Activated CD8-positive, alpha-beta T cell treated with anti-CD3 and anti-CD28 coated beads for 36 hours (primary cell): ENCODE data around the gene TGFB1. TPM values are rescaled to one million over a fixed set of nuclear protein-coding genes. Genes with fewer than 3 reads are reported as not detected.

Experiments
- ATAC-seq: fragments of 200-7000 bp; cut with Tn5 transposase; one replicate; pipeline ENCODE4 v1.10.0; 2021; ENCODE audit warnings: mild to moderate bottlenecking, moderate library complexity
- CTCF ChIA-PET: fragments of 350-600 bp; sonication (Branson Sonifier 250); formaldehyde crosslinking; loops from one replicate; lab custom pipeline; 2021; ENCODE audit warnings: antibody characterized with exemption; lab: Charles Lee
- POLR2A ChIA-PET: fragments of 350-600 bp; sonication (Branson Sonifier 250); formaldehyde crosslinking; loops from one replicate; lab custom pipeline; 2021; ENCODE audit warnings: antibody characterized with exemption; lab: Charles Lee
- DNase-seq: peaks from one replicate; pipeline ENCODE4 v3.0.0-alpha.2; 2020
- H3K27ac Mint-ChIP-seq: one replicate; pipeline ENCODE4 v1.8.0; 2021; ENCODE audit warnings: mild to moderate bottlenecking, mixed read lengths
- H3K27me3 Mint-ChIP-seq: one replicate; pipeline ENCODE4 v1.8.0; 2021; ENCODE audit warnings: mixed read lengths
- H3K36me3 Mint-ChIP-seq: one replicate; pipeline ENCODE4 v1.8.0; 2021; ENCODE audit warnings: low read depth, mixed read lengths
- H3K4me1 Mint-ChIP-seq: one replicate; pipeline ENCODE4 v1.8.0; 2021; ENCODE audit warnings: low read depth, mixed read lengths
- H3K4me3 Mint-ChIP-seq: one replicate; pipeline ENCODE4 v1.8.0; 2021; ENCODE audit warnings: mild to moderate bottlenecking, moderate library complexity, mixed read lengths
- H3K9me3 Mint-ChIP-seq: one replicate; pipeline ENCODE4 v1.8.0; 2021; ENCODE audit warnings: mixed read lengths
- intact Hi-C: fragments of 100-400 bp; cut with micrococcal nuclease; formaldehyde crosslinking; loops from one replicate; pipeline ENCODE4 v1.10.0; 2022
- total RNA-seq, 2 experiments: library from RNA; stranded (reverse); gene quantifications; one replicate each; pipeline ENCODE4 v1.2.3, GENCODE V29; 2021
- TF ChIP-seq, protein P1 (sequence below): fragments of 200-600 bp; IDR thresholded peaks from one replicate; pipeline ENCODE4 v1.8.0; 2022; ENCODE audit warnings: antibody characterized with exemption, mild to moderate bottlenecking

Gene TGFB1
- total RNA-seq, 2 experiments from 2014 or later = 112 to 123 TPM

DNA sequence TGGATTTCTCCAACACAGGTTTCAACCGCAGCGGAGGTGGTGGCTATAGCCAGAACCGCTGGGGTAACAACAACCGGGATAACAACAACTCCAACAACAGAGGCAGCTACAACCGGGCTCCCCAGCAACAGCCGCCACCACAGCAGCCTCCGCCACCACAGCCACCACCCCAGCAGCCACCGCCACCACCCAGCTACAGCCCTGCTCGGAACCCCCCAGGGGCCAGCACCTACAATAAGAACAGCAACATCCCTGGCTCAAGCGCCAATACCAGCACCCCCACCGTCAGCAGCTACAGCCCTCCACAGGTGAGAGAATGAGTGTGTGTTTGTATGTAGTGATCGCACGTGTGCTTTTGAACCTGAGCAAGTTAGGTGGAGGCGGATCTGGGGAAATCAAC lies 49.8 kb downstream of the TGFB1 start:
- H3K9me3 Mint-ChIP-seq = no peaks in the 10 kb centered on the region
- peak overlapping the region; percentile 83 for H3K27ac Mint-ChIP-seq
- H3K4me1 Mint-ChIP-seq = peaks cover 93% of the 10 kb centered on the region
- H3K36me3 Mint-ChIP-seq = peaks cover 74% of the 10 kb centered on the region
- DNase-seq (peak; percentile 14), ATAC-seq (no peak)
- intact Hi-C loops = no loop called here
- H3K27me3 Mint-ChIP-seq = no peaks in the 10 kb centered on the region
- ChIA-PET POLR2A (interaction anchor here (1.8 to 14.9 kb wide), 2 partner anchors 33 to 40 kb away, joined by 5 to 179 read pairs; partner anchors contain the start of gene HNRNPUL1), CTCF (interaction anchor here (1.7 to 4.6 kb wide), 2 partner anchors 40 to 99 kb away, joined by 10 to 33 read pairs; partner anchors contain the start of gene HNRNPUL1)
- no peak overlapping the region for H3K4me3 Mint-ChIP-seq
- TF ChIP-seq, protein P1, sequence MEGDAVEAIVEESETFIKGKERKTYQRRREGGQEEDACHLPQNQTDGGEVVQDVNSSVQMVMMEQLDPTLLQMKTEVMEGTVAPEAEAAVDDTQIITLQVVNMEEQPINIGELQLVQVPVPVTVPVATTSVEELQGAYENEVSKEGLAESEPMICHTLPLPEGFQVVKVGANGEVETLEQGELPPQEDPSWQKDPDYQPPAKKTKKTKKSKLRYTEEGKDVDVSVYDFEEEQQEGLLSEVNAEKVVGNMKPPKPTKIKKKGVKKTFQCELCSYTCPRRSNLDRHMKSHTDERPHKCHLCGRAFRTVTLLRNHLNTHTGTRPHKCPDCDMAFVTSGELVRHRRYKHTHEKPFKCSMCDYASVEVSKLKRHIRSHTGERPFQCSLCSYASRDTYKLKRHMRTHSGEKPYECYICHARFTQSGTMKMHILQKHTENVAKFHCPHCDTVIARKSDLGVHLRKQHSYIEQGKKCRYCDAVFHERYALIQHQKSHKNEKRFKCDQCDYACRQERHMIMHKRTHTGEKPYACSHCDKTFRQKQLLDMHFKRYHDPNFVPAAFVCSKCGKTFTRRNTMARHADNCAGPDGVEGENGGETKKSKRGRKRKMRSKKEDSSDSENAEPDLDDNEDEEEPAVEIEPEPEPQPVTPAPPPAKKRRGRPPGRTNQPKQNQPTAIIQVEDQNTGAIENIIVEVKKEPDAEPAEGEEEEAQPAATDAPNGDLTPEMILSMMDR = no peak

- intact Hi-C loops = no loop called here
- no peaks in the 10 kb centered on the region for H3K9me3 Mint-ChIP-seq
- DNase-seq (peak; percentile 93), ATAC-seq (peak; percentile 88)
- peaks cover 79% of the 10 kb centered on the region for H3K36me3 Mint-ChIP-seq
- no peaks in the 10 kb centered on the region for H3K27me3 Mint-ChIP-seq
- ChIA-PET CTCF (interaction anchor here (0.9 to 4.6 kb wide), 4 partner anchors 18 to 294 kb away, joined by 3 to 33 read pairs (median 4); partner anchors contain the start of gene HNRNPUL1), POLR2A (interaction anchor here (1.2 to 14.9 kb wide), 5 partner anchors 26 to 61 kb away, joined by 3 to 179 read pairs (median 5); partner anchors contain the start of genes B9D2 and HNRNPUL1)
- TF ChIP-seq, protein P1 = no peak
- H3K4me1 Mint-ChIP-seq = peaks cover 93% of the 10 kb centered on the region
- peak overlapping the region; percentile 98 for H3K27ac Mint-ChIP-seq
- H3K4me3 Mint-ChIP-seq = peak overlapping the region; percentile 52
Measured at GRCh38 chr19:41302624-41303351, 50.9 kb downstream of the TGFB1 start.

GRCh38 chr19:41300555-41300954 lies 53.2 kb downstream of the TGFB1 start:
- ChIA-PET CTCF (interaction anchor here (0.7 to 4.6 kb wide), 8 partner anchors 7 to 858 kb away, joined by 3 to 33 read pairs (median 4); partner anchors contain the start of genes B9D2 and HNRNPUL1), POLR2A (interaction anchor here (1.5 to 14.9 kb wide), 3 partner anchors 15 to 36 kb away, joined by 3 to 179 read pairs (median 6); partner anchors contain the start of gene HNRNPUL1)
- ATAC-seq (no peak), DNase-seq (no peak)
- TF ChIP-seq, protein P1 = no peak
- Mint-ChIP-seq H3K4me1 (peaks cover 92% of the 10 kb centered on the region), H3K27ac (peak overlapping the region; percentile 84), H3K4me3 (no peak overlapping the region), H3K9me3 (no peaks in the 10 kb centered on the region), H3K36me3 (peaks cover 79% of the 10 kb centered on the region), H3K27me3 (no peaks in the 10 kb centered on the region)
- intact Hi-C loops = no loop called here

- Mint-ChIP-seq H3K36me3 (peaks cover 80% of the 10 kb centered on the region), H3K9me3 (no peaks in the 10 kb centered on the region), H3K27ac (peak overlapping the region; percentile 84), H3K27me3 (no peaks in the 10 kb centered on the region), H3K4me1 (peaks cover 87% of the 10 kb centered on the region), H3K4me3 (no peak overlapping the region)
- TF ChIP-seq, protein P1 = no peak
- ChIA-PET POLR2A (interaction anchor here (1.1 to 14.9 kb wide), 5 partner anchors 9 to 35 kb away, joined by 3 to 179 read pairs (median 6); partner anchors contain the start of genes CCDC97 and HNRNPUL1), CTCF (interaction anchor here (1.2 to 2.1 kb wide), 3 partner anchors 8 to 95 kb away, joined by 3 to 9 read pairs (median 3); no protein-coding TSS in a partner anchor)
- ATAC-seq (no peak), DNase-seq (peak; percentile 46)
- intact Hi-C loops = no loop called here
Measured at GRCh38 chr19:41299755-41300089, 54.0 kb downstream of the TGFB1 start.
